K562 (cell line): ENCODE results near the gene CLIC1. TPM values are rescaled to one million over a fixed set of nuclear protein-coding genes. Genes with fewer than 3 reads are reported as not detected.
A peak's percentile ranks its signal among the peaks of the same experiment; 100 is the strongest.

Experiments
- ARID2 ChIP-seq: fragments of 450-650 bp; IDR thresholded peaks from 2 replicates; pipeline ENCODE4 v1.6.1; 2017; ENCODE audit warnings: antibody characterized with exemption, mild to moderate bottlenecking
- ARID4B ChIP-seq: sonication (generic); formaldehyde crosslinking; IDR thresholded peaks from 2 replicates; pipeline ENCODE4 v1.8.0; 2022; ENCODE audit warnings: mild to moderate bottlenecking, missing genetic modification reagents
- CHD1 ChIP-seq: fragments of 200-600 bp; sonication (generic); IDR thresholded peaks from one replicate; pipeline ENCODE4 v1.6.1; 2012; ENCODE audit warnings: mild to moderate bottlenecking, moderate library complexity, low read length, inconsistent platforms
- CREB3L1 ChIP-seq: fragments of 450-650 bp; IDR thresholded peaks from 2 replicates; pipeline ENCODE4 v1.6.1; 2014; ENCODE audit warnings: low read depth, mild to moderate bottlenecking, moderate library complexity, borderline replicate concordance
- ERF ChIP-seq: fragments of 450-650 bp; formaldehyde crosslinking; IDR thresholded peaks from 2 replicates; pipeline ENCODE4 v1.4.0; 2020; ENCODE audit warnings: mild to moderate bottlenecking, mixed read lengths
- ETV5 ChIP-seq: sonication (generic); formaldehyde crosslinking; IDR thresholded peaks from 2 replicates; pipeline ENCODE4 v1.4.0; 2020; ENCODE audit warnings: low read depth, mild to moderate bottlenecking, missing genetic modification reagents
- HCFC1 ChIP-seq: IDR thresholded peaks from 2 replicates; pipeline ENCODE4 v1.6.1; 2012; ENCODE audit warnings: low read depth, low read length, improper control_type of control experiment
- NEUROD1 ChIP-seq: fragments of 150-350 bp; IDR thresholded peaks from 2 replicates; pipeline ENCODE4 v1.6.1; 2014; ENCODE audit warnings: borderline replicate concordance, low read length, low read depth; ENCODE audit not compliant: partially characterized antibody
- PHB2 ChIP-seq: fragments of 450-650 bp; IDR thresholded peaks from 2 replicates; pipeline ENCODE4 v1.6.1; 2017; ENCODE audit warnings: low read depth
- TAL1 ChIP-seq: fragments of 450-650 bp; IDR thresholded peaks from 2 replicates; pipeline ENCODE4 v1.6.1; 2016; ENCODE audit warnings: mild to moderate bottlenecking
- TRIM28 ChIP-seq: fragments of 450-650 bp; IDR thresholded peaks from 2 replicates; pipeline ENCODE4 v1.6.1; 2017
- UBTF ChIP-seq, 2 experiments: IDR thresholded peaks; 2 replicates each; pipeline ENCODE4 v1.6.1; 2012; ENCODE audit warnings: improper control_type of control experiment in 2 of 2, low read depth in 2 of 2, low read length in 2 of 2, borderline replicate concordance in 1 of 2
- USF1 ChIP-seq: sonication (generic); formaldehyde crosslinking; IDR thresholded peaks from 2 replicates; pipeline ENCODE4 v1.9.0; 2022; ENCODE audit warnings: mild to moderate bottlenecking, missing genetic modification reagents
- ZFP91 ChIP-seq: sonication (generic); formaldehyde crosslinking; IDR thresholded peaks from 2 replicates; pipeline ENCODE4 v1.8.0; 2022; ENCODE audit warnings: mild to moderate bottlenecking, missing genetic modification reagents
- ZNF23 ChIP-seq: fragments of 250-450 bp; sonication (Bioruptor Pico); IDR thresholded peaks from 2 replicates; pipeline ENCODE4 v1.4.0; 2020; ENCODE audit warnings: mild to moderate bottlenecking
- ZNF696 ChIP-seq: fragments of 250-450 bp; sonication (Bioruptor Pico); conservative IDR thresholded peaks from 2 replicates; pipeline ENCODE4 v1.4.0; 2020; ENCODE audit warnings: mild to moderate bottlenecking, moderate library complexity
- ZNF830 ChIP-seq: fragments of 250-450 bp; sonication (Bioruptor Pico); IDR thresholded peaks from 2 replicates; pipeline ENCODE4 v1.5.0; 2021; ENCODE audit warnings: mild to moderate bottlenecking
- polyA plus RNA-seq, 8 experiments: library from polyadenylated mRNA; depleted of rRNA in 4 of 8; stranded (reverse) in 5 of 8; unstranded in 3 of 8; fragments of >200 nt; fragmentation: Nextera tagmentation in 2 of 8; fragmentation: Illumina TruSeq in 1 of 8; extraction: Ambion mirVana in 2 of 8; extraction: Trizol in 1 of 8; gene quantifications; 2 replicates each; pipeline versions ENCODE4 v1.2.1 to v1.2.3, GENCODE V29; 2011 to 2014; ENCODE audit warnings: inconsistent platforms in 1 of 8, missing spikeins in 1 of 8
- total RNA-seq, 7 experiments: library from RNA; depleted of rRNA in 6 of 7; stranded (reverse); fragments of >200 nt in 6 of 7; fragmentation: Illumina TruSeq in 2 of 7; extraction: Trizol in 2 of 7; gene quantifications; 2 replicates each; pipeline versions ENCODE4 v1.2.1 to v1.2.3, GENCODE V29; 2011 to 2021; ENCODE audit warnings: low replicate concordance in 1 of 7

CLIC1 gene
- total and polyA plus RNA-seq, 9 of the 15 experiments (the other 6 are each of a cell fraction or from before 2014, with no cell fraction given) = 1,267 to 2,419 (median 1,808) TPM

GRCh38 chr6:31734821-31735406 lies 1.4 kb downstream of the CLIC1 start (continued):
- no peak for TF ChIP-seq CREB3L1
- peak; percentile 66; the same call in 1 of the 2 replicates for TF ChIP-seq ARID2
- TF ChIP-seq ERF = 0 out of 2 replicates have a peak, but pooled peaks have one; percentile 10
- peak; percentile 93 for TF ChIP-seq CHD1
- TF ChIP-seq USF1 (CRISPR knock-in tag) = peak; percentile 44; the same call in 1 of the 2 replicates
- TF ChIP-seq ZFP91 (CRISPR knock-in tag) = 0 out of 2 replicates have a peak, but pooled peaks have one; percentile 60
- peak; percentile 58; the same call in 1 of the 2 replicates for TF ChIP-seq HCFC1
- peak; percentile 92 for TF ChIP-seq NEUROD1
- TF ChIP-seq TAL1 = no peak
- peak; percentile 87 for TF ChIP-seq ARID4B (CRISPR knock-in tag)
- 0 out of 2 replicates have a peak, but pooled peaks have one; percentile 18 for TF ChIP-seq ZNF830 (CRISPR knock-in tag)
- TF ChIP-seq ETV5 (CRISPR knock-in tag) = peak; percentile 99
- TF ChIP-seq UBTF (IDR thresholded peaks at IDR 0.05; ENCODE audit: borderline replicate concordance in 1 of 2, low read depth in 2 of 2, low read length in 2 of 2) = 0 out of 4 replicates have a peak, but pooled peaks of 1 of the 2 experiments have one; percentile 50
- 0 out of 2 replicates have a peak, but pooled peaks have one; percentile 21 for TF ChIP-seq ZNF696 (CRISPR knock-in tag)
- TF ChIP-seq PHB2 = peak; percentile 51; the same call in 1 of the 2 replicates
- peak; percentile 10; the same call in 1 of the 2 replicates for TF ChIP-seq ZNF23 (CRISPR knock-in tag)
- TF ChIP-seq TRIM28 = no peak
